H9 (cell line): ENCODE measurements around the gene KRTAP4-1. TPM values are rescaled to one million over a fixed set of nuclear protein-coding genes. Genes with fewer than 3 reads are reported as not detected.

ENCODE experiments used
- DNase-seq: peaks from one replicate; pipeline ENCODE4 v3.0.0-alpha.2; 2017
- H2AFZ ChIP-seq: one replicate; pipeline ENCODE4 v1.6.1; 2013; ENCODE audit warnings: mild to moderate bottlenecking, low read length, control low read depth, moderate library complexity
- H2AK5ac ChIP-seq: 2 replicates; pipeline ENCODE4 v1.6.1; 2013; ENCODE audit warnings: low read length, control low read depth, mixed read lengths; ENCODE audit not compliant: insufficient read length
- H2BK120ac ChIP-seq: one replicate; pipeline ENCODE4 v1.6.1; 2013; ENCODE audit warnings: low read depth, mild to moderate bottlenecking, low read length, control low read depth, inconsistent platforms; ENCODE audit not compliant: poor library complexity, severe bottlenecking
- H2BK12ac ChIP-seq: 2 replicates; pipeline ENCODE4 v1.6.1; 2013; ENCODE audit warnings: low read length, control low read depth, mixed read lengths, low read depth; ENCODE audit not compliant: insufficient read length
- H2BK15ac ChIP-seq: 2 replicates; pipeline ENCODE4 v1.6.1; 2013; ENCODE audit warnings: low read depth, low read length, control low read depth
- H2BK20ac ChIP-seq: one replicate; pipeline ENCODE4 v1.6.1; 2013; ENCODE audit warnings: low read depth, mild to moderate bottlenecking, low read length, control low read depth, inconsistent platforms; ENCODE audit not compliant: poor library complexity, severe bottlenecking
- H2BK5ac ChIP-seq: 2 replicates; pipeline ENCODE4 v1.6.1; 2013; ENCODE audit warnings: low read length, control low read depth, mixed read lengths; ENCODE audit not compliant: insufficient read length
- H3K14ac ChIP-seq: 2 replicates; pipeline ENCODE4 v1.6.1; 2013; ENCODE audit warnings: low read length, control low read depth; ENCODE audit not compliant: insufficient read depth
- H3K18ac ChIP-seq: 2 replicates; pipeline ENCODE4 v1.6.1; 2013; ENCODE audit warnings: low read depth, mild to moderate bottlenecking, mixed read lengths, low read length, control low read depth; ENCODE audit not compliant: insufficient read length
- H3K23ac ChIP-seq: 2 replicates; pipeline ENCODE4 v1.6.1; 2013; ENCODE audit warnings: low read length, control low read depth, mixed read lengths, low read depth; ENCODE audit not compliant: insufficient read length
- H3K23me2 ChIP-seq: 2 replicates; pipeline ENCODE4 v1.6.1; 2013; ENCODE audit warnings: low read depth, mild to moderate bottlenecking, mixed read lengths, low read length, control low read depth; ENCODE audit not compliant: insufficient read length, poor library complexity, severe bottlenecking
- H3K27ac ChIP-seq: 2 replicates; pipeline ENCODE4 v1.5.1; 2013; ENCODE audit warnings: low read length, control low read depth, mixed read lengths, low read depth; ENCODE audit not compliant: insufficient read length
- H3K27me3 ChIP-seq: 2 replicates; pipeline ENCODE4 v1.6.1; 2013; ENCODE audit warnings: low read length, control low read depth, inconsistent platforms; ENCODE audit not compliant: insufficient read depth
- H3K4ac ChIP-seq: 2 replicates; pipeline ENCODE4 v1.6.1; 2013; ENCODE audit warnings: low read depth, mild to moderate bottlenecking, control low read depth, inconsistent platforms, low read length, moderate library complexity
- H3K4me1 ChIP-seq: 2 replicates; pipeline ENCODE4 v1.6.1; 2013; ENCODE audit warnings: low read length, control low read depth, inconsistent platforms; ENCODE audit not compliant: insufficient read depth
- H3K4me2 ChIP-seq: 2 replicates; pipeline ENCODE4 v1.6.1; 2013; ENCODE audit warnings: low read length, control low read depth, mixed read lengths; ENCODE audit not compliant: insufficient read length, insufficient read depth
- H3K56ac ChIP-seq: 2 replicates; pipeline ENCODE4 v1.6.1; 2013; ENCODE audit warnings: low read depth, mild to moderate bottlenecking, mixed read lengths, low read length, control low read depth; ENCODE audit not compliant: insufficient read length
- H3K79me1 ChIP-seq: 2 replicates; pipeline ENCODE4 v1.6.1; 2013; ENCODE audit warnings: low read depth, mild to moderate bottlenecking, moderate library complexity, low read length, control low read depth, inconsistent platforms; ENCODE audit not compliant: insufficient read depth, poor library complexity, severe bottlenecking
- H3K79me2 ChIP-seq: 2 replicates; pipeline ENCODE4 v1.6.1; 2013; ENCODE audit warnings: low read length, control low read depth, inconsistent platforms; ENCODE audit not compliant: insufficient read depth
- H3K9ac ChIP-seq: 2 replicates; pipeline ENCODE4 v1.6.1; 2013; ENCODE audit warnings: low read length, control low read depth, mixed read lengths; ENCODE audit not compliant: insufficient read length; ENCODE audit errors: extremely low read depth
- H3K9me3 ChIP-seq: one replicate; pipeline ENCODE4 v1.6.1; 2013; ENCODE audit warnings: low read depth, low read length, inconsistent platforms; ENCODE audit not compliant: control insufficient read depth
- H3T11ph ChIP-seq: one replicate; pipeline ENCODE4 v1.6.1; 2013; ENCODE audit warnings: mild to moderate bottlenecking, low read length, control low read depth, inconsistent platforms
- H4K20me1 ChIP-seq: one replicate; pipeline ENCODE4 v1.6.1; 2013; ENCODE audit not compliant: control insufficient read depth, insufficient read length, insufficient read depth
- H4K5ac ChIP-seq: 2 replicates; pipeline ENCODE4 v1.6.1; 2013; ENCODE audit warnings: low read depth, mild to moderate bottlenecking, mixed read lengths, low read length, control low read depth; ENCODE audit not compliant: insufficient read length
- H4K8ac ChIP-seq: replicated peaks from 2 replicates; pipeline ENCODE4 v1.6.1; 2013; ENCODE audit warnings: low read length, control low read depth, mixed read lengths, low read depth; ENCODE audit not compliant: insufficient read length
- H4K91ac ChIP-seq: 2 replicates; pipeline ENCODE4 v1.6.1; 2013; ENCODE audit warnings: low read depth, mild to moderate bottlenecking, moderate library complexity, mixed read lengths, low read length, control low read depth; ENCODE audit not compliant: insufficient read length
- H3K27ac Mint-ChIP-seq, 3 experiments: 2 replicates in 2 of 3; 3 replicates in 1 of 3; pipeline ENCODE4 v1.8.0; 2020 to 2021; ENCODE audit warnings: mixed read lengths in 3 of 3, mild to moderate bottlenecking in 1 of 3, moderate library complexity in 1 of 3
- H3K27me3 Mint-ChIP-seq: 2 replicates; pipeline ENCODE4 v1.8.0; 2021; ENCODE audit warnings: low read depth, mild to moderate bottlenecking, moderate library complexity, mixed read lengths
- H3K36me3 Mint-ChIP-seq, 3 experiments: 2 replicates in 2 of 3; 3 replicates in 1 of 3; pipeline ENCODE4 v1.8.0; 2020 to 2021; ENCODE audit warnings: low read depth in 3 of 3, mixed read lengths in 3 of 3; ENCODE audit not compliant: insufficient read depth in 1 of 3
- H3K4me1 Mint-ChIP-seq, 2 experiments: 2 replicates each; pipeline ENCODE4 v1.8.0; 2020; ENCODE audit warnings: mixed read lengths in 2 of 2
- H3K4me3 Mint-ChIP-seq, 2 experiments: 2 replicates in 1 of 2; 3 replicates in 1 of 2; pipeline ENCODE4 v1.8.0; 2020 to 2021; ENCODE audit warnings: mild to moderate bottlenecking in 2 of 2, mixed read lengths in 2 of 2, moderate library complexity in 1 of 2
- H3K9me3 Mint-ChIP-seq, 2 experiments: 2 replicates in 1 of 2; 3 replicates in 1 of 2; pipeline ENCODE4 v1.8.0; 2020; ENCODE audit warnings: mild to moderate bottlenecking in 2 of 2, mixed read lengths in 2 of 2, moderate library complexity in 1 of 2
- WGBS: extraction: QIAGEN DNeasy Blood & Tissue Kit; methylation state at CpG from one replicate; pipeline ENCODE4 v1.1.7; 2013; ENCODE audit warnings: missing lambda C conversion rate, low lambda C conversion rate, mixed read lengths; ENCODE audit not compliant: insufficient read length; ENCODE audit errors: extremely low coverage; 5-methylcytosine and 5-hydroxymethylcytosine counted together
- total RNA-seq: library from RNA; stranded (reverse); gene quantifications from 2 replicates; pipeline ENCODE4 v1.2.1, GENCODE V29; 2021
- TF ChIP-seq, protein P1 (sequence below): fragments of 200-600 bp; sonication (generic); conservative IDR thresholded peaks from 3 replicates; pipeline ENCODE4 v1.8.0; 2021; ENCODE audit warnings: antibody characterized with exemption, mild to moderate bottlenecking

Gene KRTAP4-1
- total RNA-seq, 1 experiment from 2014 or later = not detected

- no peak overlapping the region for H4K8ac ChIP-seq
- no peak overlapping the region for H4K91ac ChIP-seq
- H4K5ac ChIP-seq = no peak overlapping the region
- WGBS = no CpG with 5 or more reads among the region's 3 CpGs
- no peak overlapping the region for H2BK120ac ChIP-seq
- Mint-ChIP-seq H3K36me3 (no peaks in the 10 kb centered on the region), H3K27me3 (no peaks in the 10 kb centered on the region; the same call in 1 of the 2 replicates), H3K27ac (no peak overlapping the region), H3K9me3 (no peaks in the 10 kb centered on the region; a peak in 2 of 5 replicates), H3K4me1 (0 out of 4 replicates have a peak, but pooled peaks cover 0 to 3% of the 10 kb centered on the region in 2 experiments), H3K4me3 (no peak overlapping the region)
- no peaks in the 10 kb centered on the region for H4K20me1 ChIP-seq
- no peak overlapping the region for H3K23ac ChIP-seq
- no peak overlapping the region for H2AFZ ChIP-seq
- no peaks in the 10 kb centered on the region for H3K27me3 ChIP-seq
- H2BK5ac ChIP-seq = no peak overlapping the region
- no peaks in the 10 kb centered on the region for H3K79me1 ChIP-seq
- H3K4ac ChIP-seq = no peak overlapping the region
- no peak overlapping the region for H3K27ac ChIP-seq
- no peak overlapping the region for H3K18ac ChIP-seq
- no peak for DNase-seq
- H3K9ac ChIP-seq = no peak overlapping the region
- H3T11ph ChIP-seq = no peak overlapping the region
- H3K14ac ChIP-seq = no peak overlapping the region
- no peak overlapping the region for H3K4me2 ChIP-seq
- H3K9me3 ChIP-seq = no peaks in the 10 kb centered on the region
- no peak overlapping the region for H2BK20ac ChIP-seq
- H3K79me2 ChIP-seq = no peaks in the 10 kb centered on the region
- no peak overlapping the region for H3K56ac ChIP-seq
- H3K23me2 ChIP-seq = no peaks in the 10 kb centered on the region
- TF ChIP-seq, protein P1, sequence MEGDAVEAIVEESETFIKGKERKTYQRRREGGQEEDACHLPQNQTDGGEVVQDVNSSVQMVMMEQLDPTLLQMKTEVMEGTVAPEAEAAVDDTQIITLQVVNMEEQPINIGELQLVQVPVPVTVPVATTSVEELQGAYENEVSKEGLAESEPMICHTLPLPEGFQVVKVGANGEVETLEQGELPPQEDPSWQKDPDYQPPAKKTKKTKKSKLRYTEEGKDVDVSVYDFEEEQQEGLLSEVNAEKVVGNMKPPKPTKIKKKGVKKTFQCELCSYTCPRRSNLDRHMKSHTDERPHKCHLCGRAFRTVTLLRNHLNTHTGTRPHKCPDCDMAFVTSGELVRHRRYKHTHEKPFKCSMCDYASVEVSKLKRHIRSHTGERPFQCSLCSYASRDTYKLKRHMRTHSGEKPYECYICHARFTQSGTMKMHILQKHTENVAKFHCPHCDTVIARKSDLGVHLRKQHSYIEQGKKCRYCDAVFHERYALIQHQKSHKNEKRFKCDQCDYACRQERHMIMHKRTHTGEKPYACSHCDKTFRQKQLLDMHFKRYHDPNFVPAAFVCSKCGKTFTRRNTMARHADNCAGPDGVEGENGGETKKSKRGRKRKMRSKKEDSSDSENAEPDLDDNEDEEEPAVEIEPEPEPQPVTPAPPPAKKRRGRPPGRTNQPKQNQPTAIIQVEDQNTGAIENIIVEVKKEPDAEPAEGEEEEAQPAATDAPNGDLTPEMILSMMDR = no peak
- no peak overlapping the region for H2BK12ac ChIP-seq
- H3K4me1 ChIP-seq = no peaks in the 10 kb centered on the region
- H2BK15ac ChIP-seq = no peak overlapping the region
- H2AK5ac ChIP-seq = no peak overlapping the region
These were observed 6.4 kb downstream of the KRTAP4-1 start for GRCh38 chr17:41178341-41178740.
